Measurements from ENCODE around the gene TBC1D5.
"Not testable (repeated sequence)": the region's sequence is repeated elsewhere in the genome, so short reads cannot be mapped to it uniquely, and the experiment has no call there.

Gene TBC1D5

DNA sequence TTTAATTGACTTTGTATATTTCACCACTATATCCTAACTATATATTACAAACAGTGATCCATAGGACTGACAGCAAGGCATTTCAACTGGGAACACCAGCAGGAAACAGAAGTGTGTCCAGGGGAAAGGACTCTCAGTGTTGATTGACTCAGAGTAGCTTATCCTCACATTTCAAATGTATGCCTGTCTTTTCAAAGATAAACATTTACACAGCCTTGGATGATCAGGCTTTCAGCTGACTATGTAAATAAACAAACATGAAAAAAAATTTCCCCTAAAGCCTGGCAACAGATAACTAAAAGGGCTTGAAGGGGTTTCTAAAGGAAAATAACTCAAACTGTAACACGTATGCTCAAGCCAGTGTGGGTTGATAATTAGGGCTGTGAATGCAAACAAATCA lies 321.8 kb downstream of the TBC1D5 start:
- DNase-seq (ENCODE audit: low read depth in 1 of 2, low spot score in 1 of 2) = no peak

DNA sequence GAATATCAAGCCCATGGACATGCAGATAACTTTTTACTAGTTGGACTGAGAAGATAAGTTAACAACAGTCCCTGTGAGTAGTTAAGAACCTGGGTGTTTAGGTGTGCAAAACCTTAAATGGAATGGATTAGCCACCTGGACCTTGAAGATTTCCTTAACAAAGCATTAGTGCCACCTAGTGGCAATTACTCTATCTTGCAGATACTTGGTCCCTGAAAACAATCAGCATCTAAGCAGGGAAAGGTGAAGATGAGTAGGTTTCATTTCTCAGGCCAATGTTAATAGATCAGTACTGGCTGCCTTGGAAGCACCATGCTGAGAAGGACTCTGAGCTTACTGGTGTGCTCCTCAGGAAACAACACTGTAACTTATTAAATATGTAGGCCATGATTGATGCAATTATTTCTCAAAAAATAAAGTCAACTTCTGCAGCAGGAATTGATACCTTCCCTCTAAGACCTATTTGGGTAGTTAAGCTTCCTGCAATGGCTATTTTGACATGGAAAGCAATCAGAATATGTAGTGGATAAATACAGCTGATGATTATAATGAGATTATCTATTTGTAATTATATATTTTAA lies 329.4 kb downstream of the TBC1D5 start:
- no peak for DNase-seq (ENCODE audit: low read depth in 1 of 2, low spot score in 1 of 2)

DNA sequence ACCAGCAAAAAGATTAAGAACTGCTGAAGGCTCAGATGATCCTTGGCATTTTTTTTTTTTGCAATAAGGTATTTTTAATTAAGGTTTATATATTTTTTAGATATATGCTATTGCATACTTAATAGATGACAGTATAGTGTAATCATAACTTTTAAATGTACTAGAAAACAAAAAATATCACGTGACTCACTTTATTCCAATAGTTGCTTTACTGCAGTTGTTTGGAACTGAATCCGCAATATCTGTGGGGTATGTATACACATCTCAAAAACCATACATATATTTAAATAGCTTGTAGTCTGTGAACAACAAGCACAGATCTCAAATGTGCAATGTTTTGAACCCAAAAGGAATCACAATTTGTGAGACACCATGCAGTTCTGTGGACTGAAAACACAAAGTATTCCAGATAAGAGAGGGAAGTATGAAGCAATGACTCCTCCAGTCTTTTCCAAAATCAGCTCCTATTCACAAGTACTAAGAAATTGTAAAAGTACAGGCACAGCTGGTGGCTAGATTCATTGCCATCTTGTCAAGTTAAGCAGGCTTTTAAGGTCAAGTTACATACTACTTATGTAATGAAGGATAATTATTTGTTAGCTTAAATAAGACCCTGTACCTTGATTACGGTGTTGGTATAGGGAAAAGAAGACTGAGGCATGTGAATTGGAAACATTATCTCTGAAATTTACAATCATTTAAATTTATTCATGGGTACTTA lies 331.1 kb downstream of the TBC1D5 start:
- DNase-seq (ENCODE audit: low read depth in 1 of 2, low spot score in 1 of 2) = no peak

DNA sequence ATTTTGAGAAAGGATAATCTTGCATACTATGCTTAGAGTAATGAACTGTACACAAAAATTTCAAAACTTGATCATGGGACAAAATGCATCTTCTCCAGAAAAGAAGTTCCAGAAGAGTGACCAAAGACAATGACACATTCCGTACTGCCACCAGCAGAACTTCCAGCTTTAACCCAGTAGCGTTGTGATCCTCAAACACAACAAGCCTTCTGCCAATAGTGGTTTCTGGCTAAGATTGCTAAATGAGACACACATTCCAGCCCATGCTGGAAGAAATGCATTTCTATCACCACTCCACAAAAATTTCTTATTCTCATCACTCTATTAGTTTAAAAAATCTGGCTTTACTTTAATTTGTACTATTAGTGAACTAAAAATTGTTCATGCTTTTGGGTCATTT lies 334.9 kb downstream of the TBC1D5 start:
- no peak for DNase-seq (ENCODE audit: low read depth in 1 of 2, low spot score in 1 of 2)

DNA sequence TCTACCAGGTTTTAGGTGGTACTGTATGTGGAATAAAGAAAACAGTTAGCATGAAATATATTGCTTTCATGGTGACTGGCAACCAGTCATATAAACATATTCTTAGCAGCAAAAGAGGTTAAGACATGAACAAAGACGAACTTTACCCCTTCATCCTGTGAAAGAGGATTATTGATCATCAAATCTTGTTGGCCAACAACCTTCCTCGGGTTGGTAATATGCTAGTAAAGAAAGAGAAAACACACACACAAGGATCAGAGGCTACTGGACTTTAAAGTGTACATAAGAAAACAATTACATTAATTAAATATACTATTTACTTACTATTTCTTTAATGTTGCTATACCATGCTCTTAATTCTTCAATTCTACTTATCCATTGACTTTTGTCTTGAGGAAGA lies 337.9 kb downstream of the TBC1D5 start:
- no peak for DNase-seq (ENCODE audit: low read depth in 1 of 2, low spot score in 1 of 2)

DNA sequence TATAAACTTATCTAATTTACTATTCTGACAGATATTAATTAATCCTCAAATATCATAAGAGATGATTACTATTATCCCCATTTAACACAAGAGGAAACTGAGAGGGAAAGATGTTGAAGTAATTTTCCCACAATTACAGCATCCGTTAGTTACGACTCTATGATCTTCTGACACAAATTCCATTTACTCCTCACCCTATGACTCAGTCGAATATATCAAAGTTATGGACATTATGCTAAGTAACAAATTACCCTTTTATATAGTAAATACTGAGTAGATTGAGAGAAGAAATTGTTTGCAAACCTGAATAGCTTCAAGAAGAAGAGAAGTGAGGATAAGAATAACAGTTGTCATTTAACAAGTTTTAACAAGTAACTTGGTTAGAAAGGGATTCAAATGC lies 340.0 kb downstream of the TBC1D5 start:
- DNase-seq (ENCODE audit: low read depth in 1 of 2, low spot score in 1 of 2) = no peak

DNA sequence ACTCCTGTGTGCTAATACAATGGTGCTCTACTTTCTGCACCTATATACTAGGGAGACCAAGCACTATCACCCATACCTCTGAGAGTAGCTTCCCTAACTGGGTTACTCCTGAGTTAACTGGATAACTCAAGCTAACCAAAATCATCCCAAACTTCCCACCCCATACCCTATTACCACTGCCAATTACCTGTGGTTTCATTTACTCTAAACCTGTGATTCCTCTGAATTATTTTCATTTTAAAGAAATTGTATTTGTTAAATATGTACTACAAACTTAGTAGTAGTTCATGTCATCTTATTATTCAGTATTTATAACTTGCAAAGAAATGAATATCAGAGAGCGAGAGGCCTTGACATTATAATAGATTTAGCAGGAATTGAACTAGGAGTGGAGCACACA lies 340.5 kb downstream of the TBC1D5 start:
- DNase-seq (ENCODE audit: low read depth in 1 of 2, low spot score in 1 of 2) = no peak

DNA sequence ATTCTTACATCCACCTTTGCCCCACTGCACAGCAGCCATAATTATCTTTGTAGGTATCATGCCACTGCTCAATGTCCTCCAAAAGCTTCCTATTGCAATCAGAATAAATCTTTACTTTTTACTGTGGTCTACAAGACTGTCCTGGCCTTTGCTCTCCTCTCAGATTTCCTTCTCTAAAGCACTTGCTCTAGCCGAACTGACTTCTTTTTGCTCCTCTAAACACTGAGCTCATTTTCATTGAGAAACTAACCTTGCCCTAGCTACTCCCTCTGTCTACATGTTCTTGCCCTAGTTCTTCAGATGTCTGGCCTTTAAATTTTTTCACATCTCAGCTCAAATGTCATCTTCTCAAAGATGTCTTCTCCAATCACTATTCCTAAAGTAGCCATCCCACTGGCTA lies 342.8 kb downstream of the TBC1D5 start:
- no peak for DNase-seq (ENCODE audit: low read depth in 1 of 2, low spot score in 1 of 2)

DNA sequence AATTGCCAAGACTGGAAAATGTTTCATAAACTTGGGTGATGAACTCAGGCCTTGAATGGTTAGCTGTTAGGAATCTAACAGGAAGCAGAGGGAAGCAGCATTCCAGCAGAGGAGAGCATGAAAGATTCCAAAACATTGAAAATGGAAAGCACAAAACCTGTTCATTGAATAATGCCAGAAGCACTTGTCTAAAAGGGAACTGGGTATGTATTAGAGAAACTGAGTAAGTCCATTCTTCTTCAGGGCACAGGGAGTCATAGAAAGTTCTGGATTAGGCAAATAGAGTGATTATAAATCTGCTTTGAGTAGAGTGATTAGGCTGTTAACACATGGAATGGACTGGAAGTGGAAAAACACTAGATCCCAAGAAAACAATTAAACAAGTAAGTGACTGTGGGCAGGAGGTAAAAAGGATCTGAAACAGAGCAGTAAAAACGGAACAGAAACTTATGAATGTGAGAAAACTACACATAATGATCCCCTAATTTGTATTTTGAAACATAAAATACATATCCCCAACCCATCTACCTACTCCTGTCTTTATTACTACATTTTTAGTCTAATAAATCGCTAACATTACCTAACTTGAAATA lies 343.4 kb downstream of the TBC1D5 start:
- no peak for DNase-seq (ENCODE audit: low read depth in 1 of 2, low spot score in 1 of 2)

DNA sequence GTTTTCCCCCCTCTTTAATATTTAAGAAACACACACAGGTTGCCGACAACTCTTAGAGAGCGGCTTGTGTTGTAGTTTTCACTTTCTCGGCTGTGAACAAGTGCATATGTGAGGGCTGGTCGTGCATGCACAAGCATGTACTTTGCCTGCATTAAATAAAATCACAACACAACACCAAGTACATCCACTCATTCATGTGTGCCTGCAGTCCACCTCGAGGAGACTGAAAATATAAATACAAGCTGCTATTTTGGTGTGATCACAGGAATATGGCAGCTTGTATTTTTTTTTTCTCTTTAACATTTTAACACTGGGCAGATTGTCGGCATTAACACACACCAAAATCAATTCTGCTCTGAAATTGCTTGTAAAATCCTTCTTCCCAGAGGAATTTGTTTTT lies 346.4 kb downstream of the TBC1D5 start:
- DNase-seq (ENCODE audit: low read depth in 1 of 2, low spot score in 1 of 2) = no peak

DNA sequence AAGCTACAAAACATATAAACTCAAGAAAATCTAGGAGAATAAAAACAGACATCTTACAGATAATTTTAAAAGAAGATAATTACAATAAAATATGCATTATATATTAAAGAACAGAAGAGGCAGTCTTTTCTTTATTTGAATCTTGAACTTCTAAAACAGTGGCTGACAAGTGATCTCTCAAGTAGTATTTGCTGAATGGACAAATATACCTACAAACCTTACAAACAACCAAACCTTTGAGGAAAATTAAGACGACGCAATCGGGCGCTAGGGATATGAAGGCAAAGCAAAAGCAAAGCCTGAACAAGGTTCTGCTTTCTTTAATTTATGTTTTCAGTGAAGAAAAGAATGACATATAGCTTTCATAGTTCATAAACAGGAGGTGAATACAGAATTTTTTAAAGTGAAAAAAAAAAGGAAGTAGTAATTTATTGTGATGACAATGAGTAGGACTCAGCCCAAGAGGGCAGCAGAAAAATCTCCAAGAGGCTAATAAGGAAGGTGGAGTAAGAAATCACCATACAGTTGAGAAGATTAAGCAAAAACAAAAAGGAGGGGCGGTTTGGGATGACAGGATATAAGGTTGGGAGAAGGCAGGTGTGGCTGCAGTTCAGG lies 347.8 kb downstream of the TBC1D5 start:
- no peak for DNase-seq (ENCODE audit: low read depth in 1 of 2, low spot score in 1 of 2)

DNA sequence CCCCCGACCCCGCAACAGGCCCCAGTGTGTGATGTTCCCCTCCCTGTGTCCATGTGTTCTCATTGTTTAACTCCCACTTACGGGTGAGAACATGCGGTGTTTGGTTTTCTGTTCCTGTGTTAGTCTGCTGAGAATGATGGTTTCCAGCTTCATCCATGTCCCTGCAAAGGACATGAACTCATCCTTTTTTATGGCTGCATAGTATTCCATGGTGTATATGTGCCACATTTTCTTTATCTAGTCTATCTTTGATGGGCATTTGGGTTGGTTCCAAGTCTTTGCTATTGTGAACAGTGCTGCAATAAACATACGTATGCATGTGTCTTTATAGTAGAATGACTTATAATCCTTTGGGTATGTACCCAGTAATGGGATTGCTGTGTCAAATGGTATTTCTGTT lies 349.9 kb downstream of the TBC1D5 start:
- not testable (repeated sequence) for DNase-seq (ENCODE audit: low read depth in 1 of 2, low spot score in 1 of 2)

DNA sequence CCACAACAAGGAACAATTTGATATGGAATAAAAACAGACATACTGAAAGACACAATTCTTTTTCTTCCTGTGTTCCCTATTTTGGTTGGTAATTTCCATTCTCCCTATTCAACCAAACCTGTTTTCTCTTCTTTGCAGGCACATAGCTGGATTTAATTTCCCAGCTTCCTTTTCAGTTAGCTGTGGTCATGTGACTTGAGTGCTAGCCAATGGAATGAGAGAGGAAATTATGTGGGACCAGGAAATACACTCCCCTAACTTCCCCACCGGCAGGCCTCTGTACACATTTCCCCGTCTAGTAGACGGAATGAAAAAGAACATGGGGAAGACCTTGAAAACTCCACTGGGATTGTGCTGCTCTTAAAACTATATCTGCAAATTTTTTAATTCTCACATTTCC lies 351.6 kb downstream of the TBC1D5 start:
- DNase-seq (ENCODE audit: low read depth in 1 of 2, low spot score in 1 of 2) = no peak

DNA sequence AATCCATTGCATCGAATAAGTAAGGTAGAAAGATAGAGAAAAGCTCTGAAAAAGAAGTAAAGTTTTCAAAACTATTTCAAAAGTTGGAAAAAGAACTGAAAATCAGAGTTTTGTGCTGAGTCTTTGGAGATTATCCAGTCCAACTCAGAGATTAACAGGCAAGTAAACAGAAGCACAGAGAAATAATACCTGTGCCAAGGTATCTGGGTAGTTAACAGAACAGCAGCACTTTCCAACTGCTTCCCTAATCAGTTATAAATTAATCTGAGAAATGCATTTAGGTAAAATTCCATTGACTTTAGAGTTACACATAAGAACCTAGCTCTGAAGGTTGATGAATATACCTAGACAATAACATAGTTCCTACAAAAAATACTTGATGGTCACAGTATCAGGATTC lies 355.3 kb downstream of the TBC1D5 start:
- no peak for DNase-seq (ENCODE audit: low read depth in 1 of 2, low spot score in 1 of 2)

DNA sequence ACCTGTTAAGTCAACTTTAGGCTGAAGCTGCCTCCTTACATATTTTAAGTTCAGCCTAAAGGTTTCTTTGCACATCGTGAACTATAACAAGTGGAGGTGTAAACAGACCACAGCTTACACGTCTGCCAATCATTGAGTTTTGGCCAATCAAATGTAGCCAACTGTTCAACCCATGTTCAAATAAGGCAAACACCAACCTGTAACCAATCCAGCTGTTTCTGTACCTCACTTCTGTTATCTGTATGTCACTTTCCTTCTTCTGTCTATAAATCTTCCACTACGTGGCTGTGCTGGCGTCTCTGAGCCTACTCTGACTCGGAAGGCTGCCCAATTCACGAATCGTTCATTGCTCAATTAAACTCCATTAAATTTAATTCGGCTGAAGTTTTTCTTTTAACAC lies 356.0 kb downstream of the TBC1D5 start:
- DNase-seq (ENCODE audit: low read depth in 1 of 2, low spot score in 1 of 2) = no peak

DNA sequence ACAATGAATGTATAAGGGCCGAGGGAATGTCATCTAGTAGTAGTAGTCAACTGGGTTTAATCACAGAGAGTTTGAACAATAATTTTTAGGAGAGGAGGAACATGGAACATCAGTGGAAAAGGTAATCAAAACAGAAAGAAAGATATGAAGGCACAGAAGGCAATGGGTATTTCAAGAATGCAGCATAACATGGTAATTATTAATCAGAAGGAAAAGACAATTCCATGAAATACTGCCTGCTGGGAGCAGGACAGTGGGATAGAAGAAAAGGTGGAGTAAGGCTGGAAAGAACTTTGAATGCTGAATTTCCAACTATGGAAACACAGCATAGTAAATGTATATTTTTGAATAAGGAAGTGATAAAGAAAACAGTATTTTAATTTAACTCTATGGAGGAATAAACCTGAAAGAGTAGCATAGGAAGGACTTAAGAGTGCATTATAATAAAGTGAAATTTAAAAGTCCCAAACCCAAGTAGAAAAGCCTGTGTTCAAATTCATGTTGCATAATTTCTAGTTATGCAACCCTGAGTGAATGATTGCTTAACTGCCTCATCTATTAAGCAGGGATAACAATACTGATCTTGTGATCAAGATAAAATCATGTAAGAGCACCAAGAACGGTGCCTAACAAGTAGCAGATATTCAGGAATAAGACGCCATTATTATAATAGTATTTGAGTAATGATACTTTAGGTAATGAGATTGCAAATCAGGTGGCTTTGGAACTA lies 357.7 kb downstream of the TBC1D5 start:
- DNase-seq (ENCODE audit: low read depth in 1 of 2, low spot score in 1 of 2) = no peak

DNA sequence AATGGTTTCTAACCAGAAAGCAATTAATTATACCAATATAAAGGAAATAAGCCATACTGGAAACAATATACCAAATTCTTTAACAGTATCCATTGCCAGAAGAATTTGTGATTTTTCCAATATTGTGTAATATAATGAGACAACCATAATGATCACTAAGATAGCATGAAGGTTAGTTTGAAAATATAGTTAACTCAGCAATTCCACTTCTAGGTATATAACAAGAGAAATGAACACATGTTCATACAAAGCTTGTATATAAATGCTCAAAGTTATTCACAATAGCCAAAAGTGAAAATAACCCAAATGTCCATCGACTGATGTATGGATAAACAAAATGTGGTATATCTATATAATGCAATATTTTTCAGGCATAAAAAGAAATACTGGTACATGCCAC lies 369.1 kb downstream of the TBC1D5 start:
- no peak for DNase-seq (ENCODE audit: low read depth in 1 of 2, low spot score in 1 of 2)

DNA sequence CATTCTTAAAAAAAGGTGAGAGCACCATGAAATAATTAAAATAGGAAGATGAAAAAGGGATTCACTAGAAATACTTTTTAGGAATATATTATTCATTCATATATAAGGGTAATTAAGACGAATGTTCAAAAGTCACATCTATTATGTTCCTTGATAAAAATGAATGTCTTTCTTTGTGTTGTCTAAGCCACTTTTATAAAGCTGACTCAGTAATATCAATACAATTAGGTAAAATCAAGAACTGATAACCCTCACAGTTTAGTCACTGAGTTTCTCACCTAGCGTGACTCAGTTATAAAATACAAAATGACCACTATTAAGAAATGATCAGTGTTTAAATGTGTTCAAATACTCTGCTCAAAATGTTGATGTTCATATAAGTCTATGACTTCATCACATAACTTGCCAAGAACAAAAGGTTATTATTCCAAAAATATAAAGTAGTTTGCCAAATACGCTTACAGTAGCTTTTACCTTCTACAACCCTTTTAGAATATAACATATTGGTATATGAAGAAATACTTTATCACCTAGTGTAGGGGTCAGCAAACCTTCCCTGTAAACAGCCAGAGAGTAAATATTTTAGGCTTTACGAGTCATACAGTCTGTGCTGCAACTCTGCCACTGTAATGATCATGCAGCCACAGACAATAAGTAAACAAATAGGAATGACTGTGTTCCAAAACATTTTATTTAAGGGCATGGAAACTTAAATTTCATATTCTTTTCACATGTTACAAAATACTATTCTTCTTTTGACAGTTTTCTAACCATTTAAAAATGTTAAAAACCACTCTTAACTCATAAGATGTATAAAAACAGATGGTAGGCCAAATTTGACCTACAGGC lies 369.8 kb downstream of the TBC1D5 start:
- no peak for DNase-seq (ENCODE audit: low read depth in 1 of 2, low spot score in 1 of 2)

DNA sequence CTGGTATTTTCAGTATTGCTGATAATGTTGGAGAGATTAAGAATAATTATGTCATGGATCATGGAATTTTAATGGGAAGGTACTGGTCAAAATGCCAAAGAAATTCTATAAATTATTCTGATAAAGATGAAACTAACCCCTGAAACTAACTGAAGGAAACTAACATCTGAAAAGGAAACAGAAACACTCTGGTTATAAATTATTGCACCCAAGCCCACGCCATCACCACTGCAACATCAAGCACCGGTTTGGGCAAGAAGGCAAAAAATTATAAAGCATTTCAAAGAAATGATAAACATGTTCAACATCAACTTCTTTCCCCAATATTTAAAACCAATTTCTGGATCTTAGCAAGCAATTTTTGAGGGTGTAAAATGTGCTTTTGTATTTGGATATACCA lies 372.5 kb downstream of the TBC1D5 start:
- DNase-seq (ENCODE audit: low read depth in 1 of 2, low spot score in 1 of 2) = no peak

DNA sequence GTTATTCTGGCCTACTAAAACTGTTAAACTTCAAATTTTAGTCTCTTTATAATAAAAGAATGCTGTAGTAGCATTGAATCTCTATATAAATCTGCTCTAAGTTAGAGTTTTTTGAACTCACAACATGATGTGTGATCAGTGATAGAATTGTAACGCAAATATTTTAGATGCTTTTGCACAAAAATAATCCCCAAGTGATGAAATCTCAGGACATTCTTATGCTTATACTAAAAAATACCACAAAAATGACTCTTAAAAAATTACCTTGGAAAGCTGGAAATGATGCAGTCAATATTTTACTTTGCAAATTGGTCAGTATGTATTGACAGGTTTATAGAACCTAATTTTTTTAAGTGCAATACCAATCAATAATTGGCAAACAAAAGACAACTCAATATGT lies 375.3 kb downstream of the TBC1D5 start:
- DNase-seq (ENCODE audit: low read depth in 1 of 2, low spot score in 1 of 2) = no peak

DNA sequence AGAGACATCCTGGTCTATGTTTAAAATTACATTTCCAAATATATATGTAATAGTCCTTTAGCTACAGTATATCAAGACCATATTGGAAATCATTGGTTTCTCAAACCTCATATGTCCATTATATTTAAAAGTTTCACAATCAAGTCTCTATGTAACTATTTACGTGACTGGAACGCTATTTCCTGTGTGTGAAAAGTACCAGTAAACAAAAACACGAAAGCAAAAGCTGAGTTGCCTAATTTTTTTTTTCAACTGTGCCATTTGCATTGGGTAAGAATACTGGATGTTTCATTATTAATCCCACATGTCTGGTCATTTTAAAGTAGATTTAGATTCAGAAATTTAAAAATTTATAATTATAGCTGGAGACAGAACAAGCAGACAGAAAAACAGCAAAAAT lies 381.4 kb downstream of the TBC1D5 start:
- no peak for DNase-seq (ENCODE audit: low read depth in 1 of 2, low spot score in 1 of 2)

Measured in activated T-helper 1 cell treated with anti-CD3 and anti-CD28 coated beads, Interleukin-2, amount 50 U/mL, for 16 hours (primary cell).